CD4-positive, alpha-beta T cell treated with Interleukin-6 for 4 hours (primary cell): ENCODE results near the gene LRG1.

Experiments used
- DNase-seq: peaks from one replicate; pipeline ENCODE4 v3.0.0-alpha.2; 2020; ENCODE audit warnings: mixed read lengths

Gene LRG1, protein sequence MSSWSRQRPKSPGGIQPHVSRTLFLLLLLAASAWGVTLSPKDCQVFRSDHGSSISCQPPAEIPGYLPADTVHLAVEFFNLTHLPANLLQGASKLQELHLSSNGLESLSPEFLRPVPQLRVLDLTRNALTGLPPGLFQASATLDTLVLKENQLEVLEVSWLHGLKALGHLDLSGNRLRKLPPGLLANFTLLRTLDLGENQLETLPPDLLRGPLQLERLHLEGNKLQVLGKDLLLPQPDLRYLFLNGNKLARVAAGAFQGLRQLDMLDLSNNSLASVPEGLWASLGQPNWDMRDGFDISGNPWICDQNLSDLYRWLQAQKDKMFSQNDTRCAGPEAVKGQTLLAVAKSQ

DNA sequence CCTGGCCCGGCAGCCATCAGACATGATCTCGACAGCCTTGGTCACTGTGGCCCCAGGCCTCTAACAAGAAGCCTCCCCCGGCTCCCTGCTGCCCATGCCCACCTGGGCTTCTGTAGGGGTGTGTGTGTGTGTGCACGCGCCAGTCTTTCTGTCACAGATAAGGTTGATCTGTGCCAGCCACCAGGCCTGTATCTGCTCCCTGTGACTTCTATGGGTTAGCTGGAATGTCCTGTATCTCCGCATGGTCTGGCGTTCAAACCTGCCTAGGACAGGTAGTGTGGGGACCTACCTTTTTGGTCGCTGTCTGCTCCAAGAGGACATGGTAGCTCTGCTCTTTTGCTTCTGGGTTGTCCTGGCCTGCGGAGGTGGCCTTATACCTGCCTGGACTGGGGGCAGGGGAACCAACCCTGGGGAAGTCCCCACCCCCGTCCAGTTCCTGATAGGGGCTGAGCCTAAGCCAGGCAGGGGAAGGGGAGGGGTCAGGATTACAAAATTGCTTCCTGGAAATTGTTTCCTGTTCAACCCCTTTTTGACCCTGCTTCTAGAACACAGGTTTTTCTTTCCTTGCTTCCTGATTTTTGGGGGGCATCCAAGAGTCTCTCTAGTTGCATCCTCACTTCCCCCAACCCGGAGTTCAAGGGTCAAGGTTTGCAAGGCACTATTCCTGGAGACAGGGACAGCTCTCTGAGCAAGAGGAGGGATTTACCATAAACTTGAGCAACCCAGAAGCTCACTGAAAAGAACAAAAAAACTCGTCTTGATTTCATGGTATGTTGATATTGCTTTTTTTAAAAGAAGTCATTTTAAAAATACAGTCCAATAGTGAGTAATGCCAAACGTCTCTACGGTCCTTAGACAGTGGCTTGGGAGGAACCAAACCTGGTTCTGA, at the start of gene LRG1:
LRG1 (minus strand) TSS at position 344 of the 889 bp plus-strand sequence; CDS start at position 321, 23 bp downstream.
- DNase-seq: no peak

DNA sequence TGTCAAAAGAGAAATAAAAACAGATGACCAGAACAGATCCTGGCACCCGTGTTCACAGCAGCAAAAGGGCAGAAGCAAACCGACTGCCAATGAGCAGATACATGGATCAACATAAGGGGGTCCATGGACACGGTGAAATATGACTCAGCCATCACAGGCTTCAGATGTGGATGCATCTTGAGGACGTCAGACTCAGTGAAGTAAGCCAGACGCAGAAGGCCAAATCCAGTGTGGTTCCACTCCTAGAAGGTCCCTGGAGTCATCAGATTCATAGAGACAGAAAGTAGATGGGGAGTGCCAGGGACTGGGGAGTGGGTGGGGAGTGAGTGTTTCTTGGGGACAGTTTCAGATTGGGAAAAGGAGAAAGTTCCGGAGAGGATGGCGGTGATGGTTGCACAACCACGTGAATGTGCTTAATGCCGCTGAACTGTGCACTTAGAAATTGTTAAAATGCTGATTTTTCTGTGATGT, 48.5 kb upstream of the LRG1 start:
- DNase-seq: no peak

DNA sequence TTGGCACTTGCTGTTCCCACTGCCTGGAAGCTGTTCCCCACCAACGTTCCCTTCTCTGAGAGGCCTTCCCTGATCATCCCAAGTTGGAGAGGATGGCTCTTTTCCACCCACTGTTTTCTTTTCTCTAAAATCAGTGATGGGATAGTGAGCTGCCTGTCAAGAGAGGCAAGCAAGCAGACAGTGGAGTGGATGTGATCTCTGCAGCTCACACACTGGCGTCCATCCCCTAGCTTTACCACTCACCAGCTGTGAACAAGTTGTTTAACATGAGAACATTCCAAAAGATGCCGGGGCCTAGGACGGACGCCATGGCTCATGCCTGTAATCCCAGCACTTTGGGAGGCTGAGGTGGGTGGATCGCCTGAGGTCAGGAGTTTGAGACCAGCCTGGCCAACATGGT, 47.7 kb upstream of the LRG1 start:
- no peak for DNase-seq

DNA sequence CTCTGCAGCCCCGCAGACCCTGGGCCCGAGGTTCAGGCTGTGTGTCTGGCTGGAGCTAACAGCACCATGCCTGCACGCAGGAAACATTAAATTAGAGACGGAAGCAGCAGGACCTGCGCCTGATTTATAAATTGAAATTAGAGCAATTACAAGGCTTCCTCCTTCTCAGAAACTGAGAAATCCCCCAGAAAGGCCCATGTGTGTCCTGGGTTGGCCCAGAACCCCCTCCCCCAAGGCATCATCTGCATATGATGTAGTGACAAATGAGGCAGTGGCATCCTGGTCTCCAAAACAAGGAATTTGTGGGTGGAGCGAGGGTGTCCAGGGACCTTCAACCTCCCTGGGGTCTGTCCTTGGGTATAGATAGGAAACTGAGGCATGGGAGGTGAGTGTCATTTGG, 46.9 kb upstream of the LRG1 start:
- DNase-seq: no peak

DNA sequence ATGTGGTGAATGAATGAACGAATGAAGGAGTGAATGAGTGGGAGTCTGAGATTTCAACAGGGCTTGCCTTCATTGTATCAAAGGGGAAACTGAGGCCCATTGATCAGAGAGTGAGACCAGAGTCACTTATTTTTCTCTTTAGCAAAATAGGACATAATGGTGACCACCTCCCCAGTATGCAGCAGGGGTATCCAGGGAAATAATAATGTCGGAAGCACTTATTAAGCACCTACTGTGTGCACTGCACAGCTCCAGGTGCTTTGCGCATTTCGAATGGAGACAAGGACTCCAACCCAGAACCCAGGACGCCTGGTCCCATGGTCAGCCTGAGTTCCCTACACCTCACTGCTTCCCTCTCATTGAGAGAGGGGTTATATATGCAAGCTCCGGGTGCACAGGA, 46.4 kb upstream of the LRG1 start:
- DNase-seq: no peak

DNA sequence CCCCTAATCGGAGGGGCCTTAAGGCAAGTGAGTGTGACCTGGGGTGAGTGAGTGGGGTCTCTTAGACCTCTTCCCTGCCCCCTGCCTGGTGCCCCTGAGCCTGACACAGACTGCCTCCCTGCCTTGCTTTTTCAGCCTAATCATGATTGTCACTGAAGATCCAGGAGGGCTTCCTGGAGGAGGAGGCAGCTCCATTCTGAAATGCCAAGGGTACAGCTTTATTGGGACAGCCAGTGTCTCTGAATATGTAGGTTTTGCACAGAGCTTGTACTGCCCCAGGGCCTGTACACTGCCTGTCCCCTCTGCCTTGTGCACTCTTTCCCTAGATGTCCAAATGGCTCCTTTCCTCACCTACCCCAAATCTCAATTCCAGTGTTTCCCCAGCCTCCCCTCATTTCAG, 45.7 kb upstream of the LRG1 start:
- no peak for DNase-seq

DNA sequence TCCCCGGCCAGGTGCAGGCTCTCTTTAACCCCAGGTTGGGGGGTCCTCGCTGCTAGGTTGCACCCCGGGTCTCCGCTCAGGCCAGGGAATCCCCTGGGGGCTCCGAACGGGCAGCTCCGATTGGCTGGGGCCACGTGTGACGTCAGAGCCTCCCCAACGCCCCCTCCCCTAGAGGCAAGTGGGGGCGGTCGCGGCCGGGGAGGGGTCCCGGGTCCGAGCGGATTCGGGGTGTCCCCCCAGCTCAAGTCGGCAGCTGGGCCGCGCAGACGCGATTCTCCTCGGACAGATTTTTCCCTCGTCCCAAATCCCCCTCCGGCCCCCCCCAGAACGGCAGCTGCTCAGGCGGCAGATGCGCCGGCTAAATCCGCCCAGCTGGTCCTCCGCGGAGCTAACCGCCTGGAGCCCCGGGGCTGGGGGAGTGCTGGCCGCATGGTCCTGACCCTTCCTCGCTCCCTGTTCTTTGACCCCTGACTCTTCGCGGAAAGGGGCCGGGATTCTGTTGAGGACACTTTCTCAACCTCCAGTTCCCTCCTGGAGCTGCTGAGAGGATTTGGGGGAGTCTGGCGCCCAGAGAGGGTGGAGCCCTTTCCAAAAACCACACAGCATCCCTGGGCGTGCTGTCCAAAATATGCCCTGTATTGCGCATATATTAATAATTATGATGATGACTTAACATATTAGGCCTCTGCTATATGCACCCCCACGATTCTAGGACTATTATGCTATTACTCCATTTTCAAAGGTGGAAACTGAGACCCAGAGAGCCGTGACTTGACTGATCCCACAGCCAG, 45.0 kb upstream of the LRG1 start:
- DNase-seq: no peak

DNA sequence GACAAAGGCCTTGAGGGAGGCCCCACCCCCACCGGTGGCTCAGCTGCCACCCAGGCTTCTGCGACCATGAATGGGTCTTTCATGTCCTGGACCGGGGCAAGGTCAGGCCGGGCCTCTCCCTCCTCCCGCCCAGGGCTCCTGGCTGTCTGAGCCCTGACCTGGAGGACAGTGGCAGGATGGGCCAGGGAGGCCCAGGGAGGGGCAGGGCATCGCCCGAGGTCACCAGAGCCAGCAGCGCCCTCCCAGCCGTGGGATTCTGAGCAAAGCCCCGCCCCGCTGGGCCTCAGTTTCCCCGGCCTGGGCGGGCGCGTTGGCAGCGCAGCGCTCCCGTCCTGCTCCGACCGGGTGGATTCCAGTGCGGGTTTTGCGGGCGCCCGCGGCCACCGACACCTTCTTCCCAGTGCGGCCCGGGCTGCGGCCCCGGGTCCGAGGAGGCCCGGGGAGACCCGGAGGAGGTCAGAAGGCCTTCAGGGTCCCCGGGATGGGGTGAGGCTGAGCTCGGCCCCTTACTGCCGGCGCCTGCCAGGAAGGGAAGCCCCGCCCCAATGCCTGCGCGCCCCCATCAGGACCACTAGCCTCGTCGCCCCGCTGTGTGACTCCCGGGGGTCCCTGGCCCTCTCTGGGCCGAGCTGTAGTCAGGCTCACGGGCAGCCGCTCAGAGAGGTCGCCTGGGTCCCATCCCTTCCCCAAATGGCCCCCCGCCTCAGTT, 44.3 kb upstream of the LRG1 start:
- DNase-seq: no peak

DNA sequence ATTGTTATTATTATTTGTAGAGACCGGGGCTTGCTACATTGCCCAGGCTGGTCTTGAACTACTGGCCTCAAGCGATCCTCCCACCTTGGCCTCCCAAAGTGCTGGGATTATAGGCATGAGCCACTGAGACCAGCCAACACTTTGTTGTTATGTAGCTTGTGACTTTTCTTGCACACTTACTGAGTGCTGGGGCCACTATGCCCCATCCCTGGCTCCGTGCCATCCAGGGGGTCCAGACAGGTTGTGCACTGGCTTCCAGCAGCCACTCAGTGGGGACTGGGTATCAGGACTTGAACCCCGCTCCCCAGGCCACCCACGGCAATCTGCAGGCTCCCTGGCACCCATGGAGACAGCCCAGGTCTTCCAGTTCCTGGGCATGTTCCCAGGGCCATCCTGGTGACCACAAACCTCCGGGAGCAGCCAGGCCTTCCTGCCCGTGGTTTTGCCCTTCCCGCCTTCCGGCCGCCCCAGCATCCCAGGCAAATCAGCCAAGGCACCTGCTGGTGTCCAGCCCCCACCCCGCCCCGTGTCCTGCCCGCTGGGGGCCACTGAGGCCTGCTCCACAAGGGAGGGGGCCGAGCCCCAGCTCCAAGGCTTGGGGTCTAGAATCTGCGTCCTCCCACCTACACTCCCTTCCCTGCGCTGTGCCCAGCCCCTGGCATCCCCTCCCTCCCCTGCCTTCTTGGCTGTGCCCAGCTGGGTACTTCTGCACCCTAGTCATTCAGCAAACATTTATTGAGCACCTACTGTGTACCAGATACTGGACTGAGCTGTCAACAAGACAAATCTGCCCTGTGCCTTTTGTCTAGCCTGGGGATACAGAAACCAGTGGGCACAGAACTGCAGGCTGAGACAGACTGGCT, 43.4 kb upstream of the LRG1 start:
- no peak for DNase-seq

DNA sequence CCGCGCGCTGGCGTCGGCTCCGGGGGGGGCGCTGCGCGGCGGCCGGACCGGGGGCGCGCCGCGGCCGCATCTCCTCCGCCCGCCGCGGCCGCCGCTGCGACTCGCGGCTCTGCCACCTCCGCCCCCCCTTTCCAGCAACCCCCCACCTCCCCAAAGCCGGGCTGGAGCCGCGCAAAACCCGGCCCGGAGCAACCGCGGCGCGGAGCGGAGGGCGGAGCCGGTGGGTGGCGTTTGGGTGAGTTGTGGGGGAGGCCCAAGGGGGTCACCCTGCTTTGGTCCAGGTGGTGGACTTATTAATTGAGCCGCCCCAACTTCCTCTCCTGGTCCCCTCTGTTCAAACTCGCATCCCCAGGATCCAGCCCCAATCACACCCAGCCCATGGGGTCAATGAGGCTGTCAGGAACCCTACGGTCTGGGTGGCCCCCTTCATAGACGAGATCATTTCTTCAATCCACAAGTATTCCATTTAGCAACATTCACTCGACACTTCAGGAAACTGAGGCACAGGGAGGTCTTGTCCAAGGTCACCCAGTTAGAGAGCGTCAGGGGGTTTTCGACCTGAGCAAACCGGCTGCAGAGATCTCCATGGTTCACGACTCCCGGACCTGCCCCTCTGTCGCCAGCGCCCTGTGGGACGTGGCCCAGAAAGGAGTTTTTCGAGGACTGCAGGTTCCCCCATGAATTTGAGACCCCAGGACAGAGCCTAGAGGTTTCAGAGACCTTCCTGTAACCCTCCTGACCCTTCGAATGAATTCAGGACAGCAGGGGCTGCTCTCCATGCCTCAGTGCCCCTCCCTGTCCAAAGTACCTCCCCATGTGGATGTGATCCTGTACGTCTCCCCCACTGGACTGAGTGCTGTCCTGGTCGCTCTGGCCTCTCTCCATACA, 42.1 kb upstream of the LRG1 start:
- DNase-seq: no peak

DNA sequence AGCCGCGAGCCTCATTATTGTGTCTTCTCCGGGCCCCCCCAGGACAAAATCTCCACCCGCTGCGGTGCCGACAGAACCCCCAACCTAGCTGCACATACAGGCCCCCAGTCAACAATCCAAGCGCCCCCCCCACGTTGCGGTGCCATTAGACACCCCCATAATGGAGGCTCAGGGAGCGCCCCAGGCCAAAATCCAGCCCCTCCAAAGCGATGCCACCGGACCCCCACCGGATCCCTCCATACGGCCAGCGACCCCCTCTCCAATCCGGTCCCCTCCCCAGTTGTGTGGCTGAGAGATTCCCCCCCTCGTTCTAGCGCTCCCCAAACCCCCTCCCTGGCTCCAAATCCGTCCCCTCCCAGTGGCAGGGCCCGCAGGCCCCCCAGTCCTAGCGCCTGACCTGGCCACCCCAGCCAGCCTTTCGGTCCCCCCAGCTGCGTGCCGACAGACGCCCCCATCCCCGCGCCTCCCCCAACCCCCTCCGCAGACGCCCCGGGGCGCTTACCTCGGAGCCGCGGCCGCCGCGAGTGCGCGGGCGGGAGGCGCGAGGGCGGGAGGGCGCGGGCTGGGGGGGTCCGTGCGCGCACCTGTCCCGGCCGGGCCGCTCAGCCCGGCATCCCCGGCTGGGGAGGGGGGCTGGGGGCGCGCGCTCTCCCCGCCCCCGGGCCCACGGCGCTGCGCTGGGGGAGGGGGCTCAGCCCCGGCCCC, 41.3 kb upstream of the LRG1 start:
- DNase-seq: no peak

DNA sequence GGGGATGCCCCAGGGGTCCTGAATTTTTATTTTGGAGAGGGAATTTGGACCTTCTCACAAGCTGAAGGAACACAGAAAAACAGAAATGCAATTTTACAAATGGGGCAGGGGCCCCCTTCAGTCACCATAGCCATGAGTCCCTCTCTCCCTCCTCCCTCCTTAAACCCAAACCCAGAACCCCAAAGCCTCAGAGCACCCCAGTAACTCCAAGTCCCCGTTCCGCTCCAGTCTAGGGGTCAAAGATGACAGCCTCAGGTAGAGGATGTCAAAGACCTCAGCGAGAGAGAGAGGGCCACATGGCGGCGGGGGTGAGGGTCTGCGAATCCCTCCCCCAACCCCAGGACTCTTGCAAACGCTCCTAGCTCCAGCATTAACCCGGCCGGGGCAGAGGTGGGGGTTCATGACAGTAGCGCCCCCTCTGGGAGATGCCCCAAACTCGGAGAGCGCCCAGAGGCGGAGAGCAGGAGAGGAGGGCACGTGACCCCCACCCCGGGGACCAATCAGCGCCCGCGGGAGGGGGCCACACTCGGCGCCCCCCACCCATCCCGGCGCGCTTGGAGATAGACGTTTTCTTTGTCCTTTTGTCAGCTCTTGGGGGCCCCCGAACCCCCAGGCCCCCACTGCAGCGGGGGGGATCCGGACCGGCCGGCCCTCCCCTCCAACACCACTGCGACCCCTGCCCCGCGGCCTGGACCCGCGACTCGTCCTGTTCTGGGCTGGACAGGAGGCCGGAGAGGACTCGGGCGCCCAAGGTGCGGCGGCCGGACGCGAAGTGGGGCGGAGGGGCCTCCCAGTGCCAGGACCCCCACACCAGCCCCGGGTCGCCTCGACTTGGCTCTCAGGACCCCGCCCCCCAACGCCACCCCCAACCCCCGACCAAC, 40.4 kb upstream of the LRG1 start:
- DNase-seq: no peak

DNA sequence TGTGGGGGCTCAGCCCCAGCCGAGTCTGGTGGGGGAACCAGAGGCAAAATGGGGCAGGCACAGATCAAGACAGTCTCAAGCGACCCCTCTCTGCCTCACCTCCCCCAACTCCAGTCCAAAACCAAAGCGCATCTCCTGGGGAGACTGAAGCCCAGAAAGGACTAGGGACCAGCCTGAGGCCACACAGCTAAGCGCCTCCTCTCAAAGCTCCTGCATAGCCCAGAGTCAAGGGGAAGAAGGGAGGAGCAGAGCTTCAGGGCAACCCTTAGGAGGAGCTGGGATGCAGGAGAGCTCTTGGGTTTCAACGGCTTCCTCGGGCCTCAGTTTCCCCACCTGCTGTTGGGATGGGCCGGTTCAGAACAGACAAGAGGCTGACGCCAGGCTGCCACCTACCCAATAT, 39.6 kb upstream of the LRG1 start:
- no peak for DNase-seq

DNA sequence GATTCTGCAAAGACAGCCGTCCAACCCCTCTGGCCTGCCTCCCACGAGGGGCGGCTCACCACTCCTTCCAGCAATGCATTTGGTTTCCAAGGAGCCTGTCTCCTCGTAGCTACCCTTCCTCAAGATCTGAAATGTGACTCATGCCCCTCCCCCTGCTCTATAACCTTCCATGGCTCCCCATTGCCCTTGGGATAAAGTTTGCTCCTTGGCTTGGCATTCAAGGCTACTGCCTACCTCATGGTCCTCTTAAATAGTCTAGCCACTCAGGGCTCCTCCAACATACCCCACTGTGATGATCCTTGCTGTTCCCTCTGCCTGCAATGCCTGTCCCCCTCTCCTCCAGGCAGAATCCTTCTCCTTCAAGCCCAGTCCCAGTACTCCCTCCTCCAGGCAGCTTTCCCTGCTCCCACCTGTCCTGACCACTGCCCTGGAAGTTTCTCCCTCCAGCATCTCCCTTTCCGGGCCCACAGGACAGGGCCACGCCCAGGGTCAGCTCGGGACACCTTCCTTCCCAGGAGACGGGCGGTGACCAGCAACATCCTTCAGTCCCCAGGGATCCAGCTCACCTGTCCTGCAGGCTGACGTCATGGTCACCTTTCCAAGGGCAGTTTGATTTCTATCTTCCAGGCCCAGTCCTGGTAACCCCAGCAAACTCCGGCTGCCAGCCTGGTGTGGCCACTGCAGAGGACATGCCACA, 38.9 kb upstream of the LRG1 start:
- no peak for DNase-seq

DNA sequence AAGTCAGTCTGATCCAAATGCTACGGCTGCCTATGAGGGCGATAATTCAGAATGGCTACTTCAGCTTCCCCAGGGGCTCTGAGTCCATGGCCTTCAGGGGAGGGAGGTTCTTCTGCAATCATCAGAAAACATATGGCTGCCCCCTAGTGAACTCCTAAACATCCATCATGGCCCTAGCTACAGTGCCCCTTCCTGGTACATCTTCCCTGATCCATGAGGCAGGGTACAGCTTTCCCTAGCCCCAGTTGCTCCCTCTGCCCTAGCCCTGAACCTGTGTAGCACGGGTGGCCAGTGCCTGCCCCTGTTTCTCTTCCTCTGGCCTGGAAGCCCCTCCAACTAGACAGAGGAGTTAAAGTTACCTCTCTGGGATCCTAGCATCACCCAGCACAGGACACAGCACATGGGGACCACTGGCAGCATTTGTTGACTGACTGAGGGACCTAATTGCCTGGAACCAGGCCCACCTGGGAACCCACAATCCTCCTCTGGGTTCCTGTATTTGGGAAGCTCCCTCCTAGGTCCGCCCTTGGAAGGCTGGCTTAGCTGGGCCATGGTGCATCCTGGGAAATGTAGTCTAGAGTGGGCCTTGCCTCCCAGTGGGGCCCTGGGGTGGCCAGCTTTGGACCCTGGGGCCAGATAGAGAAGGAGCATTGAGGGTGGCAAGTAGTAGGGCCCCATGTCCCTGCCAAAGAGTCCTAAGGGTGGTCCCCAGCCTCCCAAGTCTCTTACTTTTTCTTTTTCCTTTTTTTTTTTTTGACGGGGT, 37.4 kb upstream of the LRG1 start:
- no peak for DNase-seq

DNA sequence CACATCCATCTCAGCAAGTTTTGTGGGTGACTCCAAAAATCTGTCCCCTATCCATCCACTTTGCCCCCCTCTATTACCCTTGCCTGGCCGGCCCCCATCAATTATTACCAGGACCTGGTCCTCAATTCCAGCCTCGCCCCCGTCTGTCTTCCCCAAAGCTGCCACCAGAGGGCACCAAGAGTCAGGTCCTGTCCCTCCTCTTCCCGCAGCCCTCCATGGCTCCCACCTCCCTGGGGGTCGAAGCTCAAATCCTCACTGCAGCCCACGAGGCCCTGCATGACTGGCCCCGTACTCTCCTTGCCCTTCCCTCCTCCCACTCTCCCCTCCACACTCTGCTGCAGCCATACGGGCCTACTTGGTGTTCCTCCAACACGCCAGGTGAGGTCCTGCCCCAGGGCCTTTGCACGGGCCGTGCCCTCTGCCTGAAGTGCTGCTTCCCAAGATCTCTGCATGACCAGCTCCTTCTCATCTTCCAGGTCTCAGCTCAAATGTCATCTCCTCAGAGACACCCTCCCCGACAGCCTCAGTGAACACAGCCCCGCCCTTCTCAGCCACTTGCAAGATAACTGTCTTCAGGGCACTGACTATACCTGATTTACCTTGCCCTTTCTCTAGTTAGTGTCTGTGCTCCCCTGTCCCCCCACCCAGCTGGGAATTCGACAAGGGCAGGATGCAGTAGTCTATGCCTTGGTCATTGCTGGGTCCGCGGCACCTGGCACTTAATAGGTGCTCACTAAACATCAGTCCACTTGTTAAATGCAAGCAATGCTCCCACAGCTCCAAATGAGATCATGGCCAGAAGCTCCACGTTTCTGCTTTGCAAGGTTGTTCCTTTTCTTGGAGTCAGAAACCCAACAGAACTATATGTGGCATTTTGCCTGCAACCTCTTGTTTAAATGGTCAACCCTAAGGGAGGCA, 36.4 kb upstream of the LRG1 start:
- peak; percentile 75 for DNase-seq
